Stimulated activated memory B cell treated with anti-CD40 and anti-IgM and Interleukin-4, amounts not matched to agents 10 μg/mL and 1 μg/mL and 100 μg/mL, for 72 hours (primary cell): Measurements from ENCODE around the gene SIPA1.

ENCODE experiments used
- ATAC-seq: fragments of 150-1000 bp; cut with Tn5 transposase; 2 replicates; pipeline ENCODE4 v1.10.0; 2021
- H3K27ac Mint-ChIP-seq: one replicate; pipeline ENCODE4 v1.8.0; 2022; ENCODE audit warnings: mild to moderate bottlenecking, mixed read lengths
- H3K27me3 Mint-ChIP-seq: one replicate; pipeline ENCODE4 v1.8.0; 2022; ENCODE audit warnings: mixed read lengths
- H3K36me3 Mint-ChIP-seq: one replicate; pipeline ENCODE4 v1.8.0; 2022; ENCODE audit warnings: mixed read lengths
- H3K4me1 Mint-ChIP-seq: one replicate; pipeline ENCODE4 v1.8.0; 2022; ENCODE audit warnings: mixed read lengths
- H3K4me3 Mint-ChIP-seq: one replicate; pipeline ENCODE4 v1.8.0; 2022; ENCODE audit warnings: mild to moderate bottlenecking, moderate library complexity, mixed read lengths
- H3K9me3 Mint-ChIP-seq: one replicate; pipeline ENCODE4 v1.8.0; 2022; ENCODE audit warnings: mixed read lengths

The SIPA1 gene

DNA sequence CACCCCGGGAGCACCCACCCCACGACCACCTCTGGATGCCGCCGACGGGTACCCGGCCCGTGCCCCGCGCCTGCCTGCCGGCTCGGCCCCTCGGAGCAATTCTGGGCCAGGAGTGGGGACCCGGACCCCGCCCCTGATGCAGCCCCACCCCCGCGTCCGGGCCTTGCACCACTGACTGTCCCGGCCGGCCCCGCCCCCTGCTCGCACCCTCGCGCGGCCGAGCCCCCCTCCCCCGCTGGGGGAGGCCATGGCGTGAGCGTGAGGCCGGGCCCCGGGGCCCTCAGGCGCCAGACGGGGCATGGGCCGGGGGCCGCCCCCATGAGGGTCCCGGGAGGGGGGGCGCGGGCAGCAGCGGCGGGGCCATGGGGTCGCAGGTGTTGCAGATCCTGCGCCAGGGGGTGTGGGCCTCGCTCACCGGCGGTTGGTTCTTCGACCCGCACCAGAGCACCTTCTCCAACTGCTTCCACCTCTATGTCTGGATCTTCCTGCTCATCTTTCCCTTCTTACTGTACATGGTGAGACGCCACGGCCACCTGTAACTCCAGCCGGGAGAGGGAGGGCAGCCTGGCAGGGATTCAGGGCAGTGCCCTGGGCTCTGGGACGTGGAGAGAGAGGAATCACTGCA lies 21.8 kb upstream of the SIPA1 start:
- H3K4me3 Mint-ChIP-seq, result peak overlapping the region; percentile 86
- H3K27me3 Mint-ChIP-seq, result no peaks in the 10 kb centered on the region
- H3K4me1 Mint-ChIP-seq, result peaks cover 52% of the 10 kb centered on the region
- no peaks in the 10 kb centered on the region for H3K9me3 Mint-ChIP-seq
- H3K36me3 Mint-ChIP-seq, result peaks cover 42% of the 10 kb centered on the region
- H3K27ac Mint-ChIP-seq, result peak overlapping the region; percentile 94
- peak; percentile 16 for ATAC-seq

DNA sequence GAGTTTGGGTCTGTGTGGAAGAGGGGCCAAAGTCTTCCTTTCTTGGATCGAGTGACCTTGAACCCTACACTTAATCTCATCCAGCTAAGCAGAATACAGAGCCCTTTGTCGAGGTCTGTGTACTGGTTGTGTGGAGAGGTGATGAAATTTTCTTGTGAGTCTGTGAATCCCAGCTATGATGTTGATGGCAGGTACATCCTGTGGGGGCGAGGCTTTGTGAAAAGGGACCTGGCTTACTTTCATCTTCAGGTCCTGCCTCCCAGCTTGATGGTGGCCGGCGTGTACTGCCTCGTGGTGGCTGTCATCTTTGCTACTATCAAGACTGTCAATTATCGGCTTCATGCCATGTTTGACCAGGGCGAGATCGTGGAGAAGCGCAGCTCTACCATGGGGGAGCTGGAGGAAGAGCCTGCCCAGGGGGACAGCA lies 21.3 kb upstream of the SIPA1 start:
- peak overlapping the region; percentile 94 for H3K27ac Mint-ChIP-seq
- H3K4me1 Mint-ChIP-seq, result peaks cover 48% of the 10 kb centered on the region
- H3K9me3 Mint-ChIP-seq, result no peaks in the 10 kb centered on the region
- no peaks in the 10 kb centered on the region for H3K27me3 Mint-ChIP-seq
- H3K4me3 Mint-ChIP-seq, result peak overlapping the region; percentile 86
- ATAC-seq, result no peak
- H3K36me3 Mint-ChIP-seq, result peaks cover 47% of the 10 kb centered on the region

DNA sequence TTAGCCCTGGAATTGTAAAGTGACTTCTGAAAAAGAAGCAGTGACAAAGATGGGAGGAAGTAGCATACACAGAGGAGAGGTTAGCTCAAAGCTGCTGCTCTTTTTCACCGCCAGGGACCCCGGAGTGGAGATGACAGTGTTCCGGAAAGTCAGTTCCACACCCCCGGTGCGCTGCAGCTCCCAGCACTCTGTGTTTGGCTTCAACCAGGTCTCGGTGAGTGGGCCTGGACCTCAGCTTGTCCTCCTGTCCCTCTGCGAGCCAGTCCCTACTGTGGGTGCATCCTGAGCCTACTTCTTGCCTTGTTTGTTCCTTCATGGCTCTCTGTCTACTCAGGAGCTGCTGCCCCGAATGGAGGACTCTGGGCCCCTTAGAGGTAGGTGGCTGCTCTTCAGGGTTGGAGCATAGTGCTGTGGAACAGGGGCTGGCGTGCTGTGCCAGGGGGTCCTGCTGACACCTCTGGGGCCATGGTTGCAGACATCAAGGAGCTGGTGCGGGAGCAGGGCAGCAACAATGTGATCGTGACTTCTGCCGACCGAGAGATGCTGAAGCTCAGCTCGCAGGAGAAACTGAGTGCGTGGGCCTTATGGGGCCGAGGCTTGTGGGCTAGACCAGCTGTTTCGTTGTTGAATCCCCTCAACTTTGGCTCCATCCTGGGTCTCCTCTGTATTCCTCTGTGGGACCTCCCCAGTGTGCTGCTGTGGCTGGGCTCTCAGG lies 20.6 kb upstream of the SIPA1 start:
- ATAC-seq, result no peak
- no peaks in the 10 kb centered on the region for H3K27me3 Mint-ChIP-seq
- peaks cover 45% of the 10 kb centered on the region for H3K4me1 Mint-ChIP-seq
- H3K9me3 Mint-ChIP-seq, result no peaks in the 10 kb centered on the region
- peak overlapping the region; percentile 94 for H3K27ac Mint-ChIP-seq
- H3K36me3 Mint-ChIP-seq, result peaks cover 48% of the 10 kb centered on the region
- H3K4me3 Mint-ChIP-seq, result peak overlapping the region; percentile 86

DNA sequence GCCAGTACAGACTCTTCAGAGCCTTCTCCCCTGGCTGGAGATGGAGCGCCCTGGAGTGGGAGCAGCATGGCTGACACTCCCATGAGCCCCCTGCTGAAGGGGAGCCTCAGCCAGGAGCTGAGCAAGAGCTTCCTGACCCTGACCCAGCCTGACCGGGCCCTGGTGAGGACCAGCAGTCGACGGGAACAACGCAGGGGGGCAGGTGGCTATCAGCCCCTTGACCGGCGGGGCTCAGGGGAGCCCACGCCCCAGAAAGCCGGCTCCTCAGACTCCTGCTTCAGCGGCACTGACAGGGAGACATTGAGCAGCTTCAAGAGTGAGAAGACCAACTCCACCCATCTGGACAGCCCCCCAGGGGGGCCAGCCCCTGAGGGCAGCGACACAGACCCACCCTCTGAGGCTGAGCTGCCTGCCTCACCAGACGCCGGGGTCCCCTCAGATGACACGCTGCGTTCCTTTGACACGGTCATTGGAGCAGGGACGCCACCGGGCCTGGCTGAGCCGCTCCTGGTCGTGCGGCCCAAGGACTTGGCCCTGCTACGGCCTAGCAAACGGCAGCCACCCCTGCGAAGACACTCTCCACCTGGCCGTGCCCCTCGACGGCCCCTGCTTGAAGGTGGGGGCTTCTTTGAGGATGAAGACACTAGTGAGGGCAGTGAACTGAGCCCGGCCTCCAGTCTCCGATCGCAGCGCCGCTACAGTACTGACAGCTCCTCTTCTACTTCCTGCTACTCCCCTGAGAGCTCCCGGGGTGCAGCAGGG lies 19.7 kb upstream of the SIPA1 start:
- H3K36me3 Mint-ChIP-seq, result peaks cover 52% of the 10 kb centered on the region
- no peak overlapping the region for H3K4me3 Mint-ChIP-seq

DNA sequence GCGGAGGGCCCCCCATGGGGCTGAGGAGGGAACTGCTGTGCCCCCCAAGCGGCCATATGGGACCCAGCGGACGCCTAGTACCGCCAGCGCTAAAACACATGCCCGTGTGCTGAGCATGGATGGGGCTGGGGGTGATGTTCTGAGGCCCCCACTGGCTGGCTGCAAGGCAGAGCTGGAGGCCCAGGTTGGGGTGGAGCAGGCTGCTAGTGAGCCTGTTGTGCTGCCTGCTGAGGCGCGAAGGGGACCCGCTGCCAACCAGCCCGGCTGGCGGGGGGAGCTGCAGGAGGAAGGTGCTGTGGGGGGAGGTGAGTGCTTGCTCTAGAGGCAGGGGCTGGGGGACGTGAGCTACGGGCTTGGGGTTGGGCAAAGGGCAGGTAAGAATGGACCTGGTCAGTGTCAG lies 19.1 kb upstream of the SIPA1 start:
- Mint-ChIP-seq H3K36me3 (peaks cover 53% of the 10 kb centered on the region), H3K4me1 (peaks cover 32% of the 10 kb centered on the region), H3K4me3 (no peak overlapping the region), H3K27ac (no peak overlapping the region), H3K27me3 (no peaks in the 10 kb centered on the region), H3K9me3 (no peaks in the 10 kb centered on the region)
- ATAC-seq, result no peak

More for the DNA sequence above, 19.7 kb upstream of the SIPA1 start:
- no peak for ATAC-seq
- Mint-ChIP-seq H3K9me3 (no peaks in the 10 kb centered on the region), H3K4me1 (peaks cover 36% of the 10 kb centered on the region), H3K27me3 (no peaks in the 10 kb centered on the region), H3K27ac (no peak overlapping the region)

GRCh38 chr11:65619281-65619928 lies 18.5 kb upstream of the SIPA1 start:
- Mint-ChIP-seq H3K27ac (no peak overlapping the region), H3K9me3 (no peaks in the 10 kb centered on the region), H3K36me3 (peaks cover 58% of the 10 kb centered on the region), H3K27me3 (no peaks in the 10 kb centered on the region), H3K4me1 (peaks cover 32% of the 10 kb centered on the region), H3K4me3 (no peak overlapping the region)
- no peak for ATAC-seq

DNA sequence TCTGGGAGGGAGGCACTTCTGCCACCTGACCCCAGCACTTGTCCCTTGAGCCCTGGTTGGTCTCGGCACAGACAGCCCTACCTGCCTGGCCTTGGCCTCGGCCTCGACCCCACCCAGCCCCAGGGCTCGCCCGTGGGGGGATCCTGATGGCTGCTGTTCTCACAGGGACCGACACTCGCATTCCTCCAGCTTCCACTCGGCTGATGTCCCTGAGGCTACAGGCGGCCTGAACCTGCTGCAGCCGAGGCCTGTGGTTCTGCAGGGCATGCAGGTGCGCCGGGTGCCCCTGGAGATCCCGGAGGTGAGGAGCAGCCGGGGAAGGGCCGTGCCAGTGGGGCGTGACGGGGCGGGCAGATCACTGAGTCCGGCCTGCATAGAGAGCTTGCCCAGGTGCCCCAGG lies 17.2 kb upstream of the SIPA1 start:
- no peaks in the 10 kb centered on the region for H3K27me3 Mint-ChIP-seq
- H3K4me1 Mint-ChIP-seq, result peaks cover 33% of the 10 kb centered on the region
- no peak for ATAC-seq
- no peaks in the 10 kb centered on the region for H3K9me3 Mint-ChIP-seq
- H3K36me3 Mint-ChIP-seq, result peaks cover 67% of the 10 kb centered on the region
- no peak overlapping the region for H3K27ac Mint-ChIP-seq
- H3K4me3 Mint-ChIP-seq, result no peak overlapping the region

GRCh38 chr11:65621460-65621859 lies 16.4 kb upstream of the SIPA1 start:
- no peak for ATAC-seq
- Mint-ChIP-seq H3K36me3 (peaks cover 72% of the 10 kb centered on the region), H3K4me3 (no peak overlapping the region), H3K27me3 (no peaks in the 10 kb centered on the region), H3K27ac (no peak overlapping the region), H3K4me1 (peaks cover 36% of the 10 kb centered on the region), H3K9me3 (no peaks in the 10 kb centered on the region)

GRCh38 chr11:65622011-65622410 lies 15.9 kb upstream of the SIPA1 start:
- no peak overlapping the region for H3K27ac Mint-ChIP-seq
- H3K27me3 Mint-ChIP-seq, result no peaks in the 10 kb centered on the region
- no peak for ATAC-seq
- peaks cover 33% of the 10 kb centered on the region for H3K4me1 Mint-ChIP-seq
- no peak overlapping the region for H3K4me3 Mint-ChIP-seq
- peaks cover 67% of the 10 kb centered on the region for H3K36me3 Mint-ChIP-seq
- no peaks in the 10 kb centered on the region for H3K9me3 Mint-ChIP-seq

GRCh38 chr11:65623177-65623576 lies 14.7 kb upstream of the SIPA1 start:
- H3K36me3 Mint-ChIP-seq, result peaks cover 59% of the 10 kb centered on the region
- H3K4me3 Mint-ChIP-seq, result no peak overlapping the region
- H3K4me1 Mint-ChIP-seq, result peaks cover 22% of the 10 kb centered on the region
- no peaks in the 10 kb centered on the region for H3K9me3 Mint-ChIP-seq
- ATAC-seq, result no peak
- H3K27ac Mint-ChIP-seq, result no peak overlapping the region
- H3K27me3 Mint-ChIP-seq, result no peaks in the 10 kb centered on the region

GRCh38 chr11:65623852-65624616 lies 13.9 kb upstream of the SIPA1 start:
- no peak overlapping the region for H3K4me3 Mint-ChIP-seq
- no peaks in the 10 kb centered on the region for H3K27me3 Mint-ChIP-seq
- ATAC-seq, result no peak
- H3K9me3 Mint-ChIP-seq, result no peaks in the 10 kb centered on the region
- peaks cover 52% of the 10 kb centered on the region for H3K36me3 Mint-ChIP-seq
- peaks cover 17% of the 10 kb centered on the region for H3K4me1 Mint-ChIP-seq
- H3K27ac Mint-ChIP-seq, result no peak overlapping the region

GRCh38 chr11:65624931-65625627 lies 12.8 kb upstream of the SIPA1 start:
- H3K9me3 Mint-ChIP-seq, result no peaks in the 10 kb centered on the region
- peaks cover 53% of the 10 kb centered on the region for H3K36me3 Mint-ChIP-seq
- H3K4me3 Mint-ChIP-seq, result no peak overlapping the region
- H3K27me3 Mint-ChIP-seq, result no peaks in the 10 kb centered on the region
- ATAC-seq, result no peak
- peaks cover 17% of the 10 kb centered on the region for H3K4me1 Mint-ChIP-seq
- no peak overlapping the region for H3K27ac Mint-ChIP-seq

DNA sequence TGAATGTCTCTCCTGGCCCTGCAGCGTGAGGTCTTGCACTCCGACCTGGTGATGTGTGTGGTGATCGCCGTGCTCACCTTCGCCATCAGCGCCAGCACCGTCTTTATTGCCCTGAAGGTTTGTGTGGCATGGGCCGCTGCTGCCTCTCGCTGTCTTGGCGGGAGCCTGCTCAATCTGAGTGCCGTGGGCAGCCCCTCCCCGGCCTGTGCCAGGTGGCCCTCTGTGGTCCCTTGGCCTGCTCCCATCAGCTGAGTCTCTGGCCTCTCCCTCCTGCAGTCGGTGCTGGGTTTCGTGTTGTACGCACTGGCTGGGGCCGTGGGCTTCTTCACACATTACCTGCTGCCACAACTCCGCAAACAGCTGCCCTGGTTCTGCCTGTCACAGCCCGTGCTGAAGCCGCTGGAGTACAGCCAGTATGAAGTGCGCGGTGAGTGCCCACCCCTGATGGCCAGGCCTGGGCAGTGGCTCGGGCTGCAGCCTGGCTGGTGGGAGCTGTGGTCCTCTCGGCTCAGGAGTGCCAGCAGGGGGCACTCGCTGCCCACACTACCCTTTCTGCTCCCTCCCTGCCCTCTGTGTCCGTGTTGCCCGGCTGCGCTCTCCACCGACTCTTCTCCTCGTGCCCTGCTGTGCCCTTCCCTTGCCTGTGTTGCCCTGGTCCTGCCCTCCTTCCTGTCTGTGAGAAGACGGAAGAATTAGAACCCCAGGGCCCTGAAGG lies 12.1 kb upstream of the SIPA1 start:
- Mint-ChIP-seq H3K36me3 (peaks cover 59% of the 10 kb centered on the region), H3K9me3 (no peaks in the 10 kb centered on the region), H3K4me1 (peaks cover 17% of the 10 kb centered on the region), H3K4me3 (no peak overlapping the region), H3K27ac (peak overlapping the region; percentile 3), H3K27me3 (no peaks in the 10 kb centered on the region)
- peak; percentile 85 for ATAC-seq

GRCh38 chr11:65627202-65627601 lies 10.7 kb upstream of the SIPA1 start:
- Mint-ChIP-seq H3K27ac (no peak overlapping the region), H3K4me1 (peaks cover 11% of the 10 kb centered on the region), H3K4me3 (no peak overlapping the region), H3K36me3 (peaks cover 50% of the 10 kb centered on the region), H3K9me3 (no peaks in the 10 kb centered on the region), H3K27me3 (no peaks in the 10 kb centered on the region)
- ATAC-seq, result no peak
